Head of caudate nucleus (tissue), 42 donors: Measurements from ENCODE around the gene CNRIP1.
A peak's percentile ranks its signal among the peaks of the same experiment; 100 is the strongest.

Experiments used
- DNase-seq, 42 donors: peaks; one replicate each; pipeline versions ENCODE4 v3.0.0 to v3.0.0-alpha.2; 2020 to 2021; ENCODE audit warnings: mixed read lengths in 7 of 42
- intact Hi-C: fragments of 100-400 bp; cut with DNase I; formaldehyde crosslinking; loops from one replicate; pipeline ENCODE4 v1.15.0; 2022

The CNRIP1 gene

GRCh38 chr2:68295516-68295915 lies 24.2 kb downstream of the CNRIP1 start:
- no peak for DNase-seq
- intact Hi-C loops, result no loop called here

GRCh38 chr2:68294913-68295312 lies 24.8 kb downstream of the CNRIP1 start:
- DNase-seq, result no peak
- intact Hi-C loops, result no loop called here

GRCh38 chr2:68294187-68294586 lies 25.6 kb downstream of the CNRIP1 start:
- DNase-seq, result no peak
- intact Hi-C loops, result no loop called here

- DNase-seq, result no peak
Measured at GRCh38 chr2:68293755-68294154, 26.0 kb downstream of the CNRIP1 start.

GRCh38 chr2:68293024-68293423 lies 26.7 kb downstream of the CNRIP1 start:
- DNase-seq, result no peak
- intact Hi-C loops, result no loop called here

More at GRCh38 chr2:68293755-68294154, 26.0 kb downstream of the CNRIP1 start:
- intact Hi-C loops, result no loop called here

GRCh38 chr2:68292108-68292710 lies 27.5 kb downstream of the CNRIP1 start:
- DNase-seq, result peak in 16 of 42 donors; percentile 19 to 66 (median 44)
- intact Hi-C loops, result no loop called here

GRCh38 chr2:68291314-68291713 lies 28.4 kb downstream of the CNRIP1 start:
- intact Hi-C loops, result no loop called here
- no peak for DNase-seq

GRCh38 chr2:68290901-68291300 lies 28.8 kb downstream of the CNRIP1 start:
- no peak for DNase-seq
- intact Hi-C loops, result no loop called here

GRCh38 chr2:68287580-68288441 lies 31.9 kb downstream of the CNRIP1 start:
- DNase-seq, result peak in 14 of 42 donors; percentile 20 to 69 (median 36)
- intact Hi-C loops, result no loop called here

GRCh38 chr2:68284896-68285295 lies 34.9 kb downstream of the CNRIP1 start:
- DNase-seq, result peak; percentile 24 to 93 (median 71)

GRCh38 chr2:68283419-68283812 lies 36.3 kb downstream of the CNRIP1 start:
- no peak for DNase-seq
- intact Hi-C loops, result no loop called here

More at GRCh38 chr2:68284896-68285295, 34.9 kb downstream of the CNRIP1 start:
- intact Hi-C loops, result no loop called here

GRCh38 chr2:68282811-68283418 lies 36.8 kb downstream of the CNRIP1 start:
- intact Hi-C loops, result no loop called here
- DNase-seq, result peak in 5 of 42 donors; percentile 25 to 58 (median 39)

GRCh38 chr2:68280796-68281195 lies 39.0 kb downstream of the CNRIP1 start:
- no peak for DNase-seq
- intact Hi-C loops, result no loop called here

GRCh38 chr2:68280348-68280747 lies 39.4 kb downstream of the CNRIP1 start:
- intact Hi-C loops, result no loop called here
- DNase-seq, result no peak

GRCh38 chr2:68279691-68280090 lies 40.1 kb downstream of the CNRIP1 start:
- intact Hi-C loops, result no loop called here
- no peak for DNase-seq

- intact Hi-C loops, result no loop called here
- DNase-seq, result no peak
Measured at GRCh38 chr2:68278169-68278568, 41.6 kb downstream of the CNRIP1 start.

- no peak for DNase-seq
- intact Hi-C loops, result no loop called here
Measured at GRCh38 chr2:68274022-68274421, 45.7 kb downstream of the CNRIP1 start.

GRCh38 chr2:68272246-68272994 lies 47.3 kb downstream of the CNRIP1 start:
- DNase-seq, result peak in 14 of 42 donors; percentile 11 to 77 (median 41)
- intact Hi-C loops, result no loop called here

- intact Hi-C loops, result no loop called here
- DNase-seq, result no peak
Measured at GRCh38 chr2:68266655-68267054, 53.1 kb downstream of the CNRIP1 start.
